ENCODE results near the gene EFCAB13.

Gene EFCAB13

GRCh38 chr17:47301831-47302230 is 21.9 kb upstream of the EFCAB13 start:
- TF ChIP-seq TAF1 (IDR thresholded peaks at IDR 0.05; ENCODE audit: borderline replicate concordance, insufficient read depth, low read length), result no peak
- TF ChIP-seq, protein P1, sequence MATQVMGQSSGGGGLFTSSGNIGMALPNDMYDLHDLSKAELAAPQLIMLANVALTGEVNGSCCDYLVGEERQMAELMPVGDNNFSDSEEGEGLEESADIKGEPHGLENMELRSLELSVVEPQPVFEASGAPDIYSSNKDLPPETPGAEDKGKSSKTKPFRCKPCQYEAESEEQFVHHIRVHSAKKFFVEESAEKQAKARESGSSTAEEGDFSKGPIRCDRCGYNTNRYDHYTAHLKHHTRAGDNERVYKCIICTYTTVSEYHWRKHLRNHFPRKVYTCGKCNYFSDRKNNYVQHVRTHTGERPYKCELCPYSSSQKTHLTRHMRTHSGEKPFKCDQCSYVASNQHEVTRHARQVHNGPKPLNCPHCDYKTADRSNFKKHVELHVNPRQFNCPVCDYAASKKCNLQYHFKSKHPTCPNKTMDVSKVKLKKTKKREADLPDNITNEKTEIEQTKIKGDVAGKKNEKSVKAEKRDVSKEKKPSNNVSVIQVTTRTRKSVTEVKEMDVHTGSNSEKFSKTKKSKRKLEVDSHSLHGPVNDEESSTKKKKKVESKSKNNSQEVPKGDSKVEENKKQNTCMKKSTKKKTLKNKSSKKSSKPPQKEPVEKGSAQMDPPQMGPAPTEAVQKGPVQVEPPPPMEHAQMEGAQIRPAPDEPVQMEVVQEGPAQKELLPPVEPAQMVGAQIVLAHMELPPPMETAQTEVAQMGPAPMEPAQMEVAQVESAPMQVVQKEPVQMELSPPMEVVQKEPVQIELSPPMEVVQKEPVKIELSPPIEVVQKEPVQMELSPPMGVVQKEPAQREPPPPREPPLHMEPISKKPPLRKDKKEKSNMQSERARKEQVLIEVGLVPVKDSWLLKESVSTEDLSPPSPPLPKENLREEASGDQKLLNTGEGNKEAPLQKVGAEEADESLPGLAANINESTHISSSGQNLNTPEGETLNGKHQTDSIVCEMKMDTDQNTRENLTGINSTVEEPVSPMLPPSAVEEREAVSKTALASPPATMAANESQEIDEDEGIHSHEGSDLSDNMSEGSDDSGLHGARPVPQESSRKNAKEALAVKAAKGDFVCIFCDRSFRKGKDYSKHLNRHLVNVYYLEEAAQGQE (IDR thresholded peaks at IDR 0.05; ENCODE audit: insufficient read depth in 1 of 2, low read depth in 2 of 2, low read length in 2 of 2), result no peak
- TF ChIP-seq FOXP2 (optimal IDR thresholded peaks at IDR 0.05; ENCODE audit: borderline replicate concordance, extremely low read depth, extremely low read length, insufficient read depth), result no peak
- TF ChIP-seq SIN3A (IDR thresholded peaks at IDR 0.05; ENCODE audit: borderline replicate concordance, insufficient read depth, low read length), result no peak
- TF ChIP-seq POLR2AphosphoS5 (IDR thresholded peaks at IDR 0.05; ENCODE audit: low read depth, low read length), result no peak

DNA sequence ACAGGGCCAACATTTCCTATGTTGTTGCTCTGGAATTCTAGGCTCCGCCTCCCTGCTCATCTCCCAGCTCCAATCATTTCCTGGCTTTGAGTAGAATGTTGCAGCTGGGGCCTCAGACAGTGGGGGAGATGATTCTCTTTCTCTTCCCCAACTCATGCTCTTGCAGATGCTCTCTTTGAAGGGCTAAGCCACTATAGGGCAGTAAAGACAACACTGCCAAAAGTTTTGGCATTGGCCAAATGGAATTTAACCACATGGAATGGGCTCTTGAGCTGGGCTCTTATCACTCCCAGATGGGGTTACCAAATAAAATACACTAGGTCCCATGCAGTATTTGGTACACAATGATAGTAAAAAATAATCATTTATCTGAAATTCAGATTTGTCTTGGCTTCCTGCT is 19.6 kb upstream of the EFCAB13 start:
- TF ChIP-seq, protein P1 (IDR thresholded peaks at IDR 0.05; ENCODE audit: insufficient read depth in 1 of 2, low read depth in 2 of 2, low read length in 2 of 2), result no peak
- TF ChIP-seq SIN3A (IDR thresholded peaks at IDR 0.05; ENCODE audit: borderline replicate concordance, insufficient read depth, low read length) (no peak), TAF1 (IDR thresholded peaks at IDR 0.05; ENCODE audit: borderline replicate concordance, insufficient read depth, low read length) (no peak), FOXP2 (optimal IDR thresholded peaks at IDR 0.05; ENCODE audit: borderline replicate concordance, extremely low read depth, extremely low read length, insufficient read depth) (no peak), POLR2AphosphoS5 (IDR thresholded peaks at IDR 0.05; ENCODE audit: low read depth, low read length) (no peak)

GRCh38 chr17:47305302-47305923 is 18.3 kb upstream of the EFCAB13 start:
- no peak for TF ChIP-seq TAF1 (IDR thresholded peaks at IDR 0.05; ENCODE audit: borderline replicate concordance, insufficient read depth, low read length)
- TF ChIP-seq POLR2AphosphoS5 (IDR thresholded peaks at IDR 0.05; ENCODE audit: low read depth, low read length), result no peak
- no peak for TF ChIP-seq SIN3A (IDR thresholded peaks at IDR 0.05; ENCODE audit: borderline replicate concordance, insufficient read depth, low read length)
- TF ChIP-seq, protein P1 (IDR thresholded peaks at IDR 0.05; ENCODE audit: insufficient read depth in 1 of 2, low read depth in 2 of 2, low read length in 2 of 2), result no peak
- TF ChIP-seq FOXP2 (optimal IDR thresholded peaks at IDR 0.05; ENCODE audit: borderline replicate concordance, extremely low read depth, extremely low read length, insufficient read depth), result no peak

DNA sequence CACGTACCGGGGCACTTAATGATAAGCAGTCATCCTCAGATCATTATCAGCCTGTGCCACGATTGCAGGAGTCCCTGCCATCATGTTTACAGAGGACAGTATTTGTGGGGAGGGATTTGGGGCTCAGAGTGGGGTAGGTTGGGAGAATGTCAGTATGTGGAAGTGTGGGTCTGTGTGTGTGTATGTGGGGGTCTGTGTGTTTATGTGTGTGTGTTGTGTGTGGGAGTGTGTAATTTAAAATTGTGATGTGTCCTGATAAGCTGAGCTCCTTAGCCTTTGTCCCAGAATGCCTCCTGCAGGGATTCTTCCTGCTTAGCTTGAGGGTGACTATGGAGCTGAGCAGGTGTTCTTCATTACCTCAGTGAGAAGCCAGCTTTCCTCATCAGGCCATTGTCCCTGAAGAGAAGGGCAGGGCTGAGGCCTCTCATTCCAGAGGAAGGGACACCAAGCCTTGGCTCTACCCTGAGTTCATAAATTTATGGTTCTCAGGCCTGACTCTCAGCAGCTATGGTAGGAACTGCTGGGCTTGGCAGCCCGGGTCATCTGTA is 13.5 kb upstream of the EFCAB13 start:
- TF ChIP-seq FOXP2 (optimal IDR thresholded peaks at IDR 0.05; ENCODE audit: borderline replicate concordance, extremely low read depth, extremely low read length, insufficient read depth) (no peak), SIN3A (IDR thresholded peaks at IDR 0.05; ENCODE audit: borderline replicate concordance, insufficient read depth, low read length) (no peak), POLR2AphosphoS5 (IDR thresholded peaks at IDR 0.05; ENCODE audit: low read depth, low read length) (no peak), TAF1 (IDR thresholded peaks at IDR 0.05; ENCODE audit: borderline replicate concordance, insufficient read depth, low read length) (no peak)
- TF ChIP-seq, protein P1 (IDR thresholded peaks at IDR 0.05; ENCODE audit: insufficient read depth in 1 of 2, low read depth in 2 of 2, low read length in 2 of 2), result no peak

All from PFSK-1 (cell line).